Measurements from ENCODE around the gene TRIB2.

The TRIB2 gene

DNA sequence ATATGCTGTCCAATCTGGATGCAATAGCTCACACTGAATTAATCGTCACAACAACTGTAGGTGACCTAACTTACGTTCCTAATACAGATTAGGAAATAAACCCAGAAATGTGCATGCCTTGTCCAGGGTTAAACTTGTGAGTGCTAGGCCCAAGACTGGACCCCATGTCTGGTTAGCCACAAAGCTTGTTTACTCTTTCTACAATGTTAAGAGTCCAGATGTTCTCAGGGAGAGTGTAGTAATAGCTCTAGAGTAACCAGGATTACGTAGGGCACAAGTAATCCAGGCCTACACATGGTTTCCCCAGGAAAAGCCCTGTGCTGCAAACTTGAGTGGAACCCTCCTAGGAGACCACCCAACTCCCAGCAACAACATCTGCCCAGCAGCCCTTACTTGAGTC lies 26.2 kb downstream of the TRIB2 start:
- no peak for DNase-seq (ENCODE audit: low read depth in 2 of 2)

DNA sequence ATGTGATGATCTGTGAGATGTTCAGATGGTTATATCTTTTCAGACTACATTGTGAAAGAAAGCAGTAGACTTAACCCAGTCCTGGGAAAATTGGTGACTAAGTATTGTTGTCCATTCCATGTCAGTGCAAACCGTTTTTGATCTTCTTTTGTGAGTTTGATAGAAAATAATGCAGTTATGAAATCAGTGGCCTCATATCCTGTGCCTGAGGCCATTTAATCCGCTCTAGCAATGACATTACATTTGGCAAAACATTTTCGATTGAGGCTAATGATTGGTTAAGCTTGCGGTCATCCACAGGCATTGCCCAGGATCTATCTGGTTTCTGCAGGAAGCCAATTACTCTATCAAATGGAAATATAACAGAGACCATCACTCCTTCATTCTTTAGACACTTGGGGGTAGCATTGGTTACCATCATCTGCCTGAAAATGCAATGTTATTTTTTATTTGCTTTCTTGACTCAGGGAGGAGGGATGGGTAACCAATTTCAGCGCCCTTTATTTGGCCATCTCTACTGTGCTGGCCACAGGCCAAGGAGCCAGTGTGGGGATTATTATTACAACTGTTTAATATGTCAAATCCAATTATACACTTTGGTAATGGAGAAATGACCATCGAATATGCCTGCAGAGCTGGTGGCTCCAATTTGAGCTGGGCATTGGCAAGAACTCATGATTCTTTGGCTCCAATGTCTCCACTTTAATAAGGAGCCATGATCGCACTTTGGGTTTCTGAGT lies 33.6 kb downstream of the TRIB2 start:
- no peak for DNase-seq (ENCODE audit: low read depth in 2 of 2)

- no peak for DNase-seq (ENCODE audit: low read depth in 2 of 2)
Measured at GRCh38 chr2:12754643-12755042, 37.9 kb downstream of the TRIB2 start.

DNA sequence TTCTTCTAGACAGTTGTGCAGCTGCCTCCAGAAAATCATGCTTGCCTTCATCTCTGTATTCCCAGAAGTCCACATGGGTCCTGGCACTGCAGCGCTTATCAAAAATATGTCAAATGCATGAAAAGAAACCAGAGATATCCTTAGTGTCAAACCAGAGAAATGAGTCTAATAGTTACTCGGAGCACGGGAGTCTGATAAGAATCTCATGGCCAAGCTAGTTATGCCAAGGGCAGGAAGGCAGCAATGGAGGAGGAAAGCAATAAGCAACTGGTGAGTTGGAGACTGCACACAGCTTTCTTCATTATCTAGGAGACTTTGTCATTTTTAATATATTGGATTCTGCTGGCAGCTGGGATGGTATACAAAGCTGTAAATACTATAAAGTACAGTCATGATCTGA lies 38.6 kb downstream of the TRIB2 start:
- DNase-seq (ENCODE audit: low read depth in 2 of 2): no peak

DNA sequence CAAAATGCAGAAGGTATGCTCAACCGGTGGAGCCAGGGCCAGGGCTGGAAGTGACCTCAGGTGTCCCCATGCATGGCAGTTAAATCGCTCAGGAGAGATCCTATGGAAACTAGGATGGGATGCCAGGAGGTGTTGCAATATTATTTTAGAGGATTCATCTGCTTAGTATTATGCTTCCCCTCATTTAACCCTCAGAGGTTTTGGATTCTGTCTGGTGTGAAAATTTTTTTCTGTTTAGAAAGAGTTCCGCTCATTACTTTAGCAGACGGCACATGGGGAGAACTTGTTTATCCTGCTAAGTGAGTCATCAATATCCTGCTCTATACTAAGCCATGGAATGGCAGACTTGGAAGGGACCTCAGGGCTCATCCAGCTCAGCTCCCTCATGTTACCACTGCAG lies 42.5 kb downstream of the TRIB2 start:
- no peak for DNase-seq (ENCODE audit: low read depth in 2 of 2)

DNA sequence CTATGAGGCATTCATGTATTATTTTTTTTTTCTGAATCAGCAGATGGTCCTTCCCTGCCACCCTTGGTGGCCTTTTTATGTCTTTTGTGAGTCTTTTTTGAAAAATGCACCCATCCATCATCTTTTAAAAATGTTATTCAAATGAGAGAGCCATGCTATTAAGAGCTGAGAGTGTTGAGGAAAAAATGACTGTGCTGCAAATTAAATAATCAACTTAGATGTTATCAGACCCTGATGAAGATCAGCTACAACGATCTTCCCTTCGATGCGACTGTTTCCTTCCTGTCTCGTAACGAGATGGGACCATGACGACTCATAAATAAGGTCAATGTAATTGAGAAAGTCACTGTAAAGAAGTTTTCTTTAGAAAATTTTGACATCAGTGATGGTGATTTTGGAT lies 44.4 kb downstream of the TRIB2 start:
- DNase-seq (ENCODE audit: low read depth in 2 of 2): no peak

DNA sequence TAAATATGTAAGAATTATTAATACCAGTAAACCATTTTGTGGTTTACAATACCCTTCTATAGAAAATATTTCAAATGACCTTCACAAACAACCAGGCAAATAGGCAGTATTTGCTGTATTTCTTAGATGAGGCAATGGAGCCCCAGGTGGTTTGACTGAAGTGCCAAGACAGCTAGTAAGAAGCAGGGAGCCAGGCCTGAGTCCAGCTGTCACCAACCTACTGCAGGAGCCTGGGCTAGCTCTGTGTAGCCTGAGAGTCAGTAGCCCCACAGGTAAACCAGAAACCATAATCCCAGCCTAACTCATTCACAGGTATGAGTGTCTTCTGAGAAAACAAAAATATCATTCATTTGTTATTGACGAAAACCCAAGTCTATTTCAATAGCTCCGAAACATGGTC lies 45.6 kb downstream of the TRIB2 start:
- DNase-seq (ENCODE audit: low read depth in 2 of 2): no peak

- DNase-seq (ENCODE audit: low read depth in 2 of 2): no peak
Measured at GRCh38 chr2:12762976-12763375, 46.2 kb downstream of the TRIB2 start.

GRCh38 chr2:12763486-12763885 lies 46.8 kb downstream of the TRIB2 start:
- DNase-seq (ENCODE audit: low read depth in 2 of 2): no peak

DNA sequence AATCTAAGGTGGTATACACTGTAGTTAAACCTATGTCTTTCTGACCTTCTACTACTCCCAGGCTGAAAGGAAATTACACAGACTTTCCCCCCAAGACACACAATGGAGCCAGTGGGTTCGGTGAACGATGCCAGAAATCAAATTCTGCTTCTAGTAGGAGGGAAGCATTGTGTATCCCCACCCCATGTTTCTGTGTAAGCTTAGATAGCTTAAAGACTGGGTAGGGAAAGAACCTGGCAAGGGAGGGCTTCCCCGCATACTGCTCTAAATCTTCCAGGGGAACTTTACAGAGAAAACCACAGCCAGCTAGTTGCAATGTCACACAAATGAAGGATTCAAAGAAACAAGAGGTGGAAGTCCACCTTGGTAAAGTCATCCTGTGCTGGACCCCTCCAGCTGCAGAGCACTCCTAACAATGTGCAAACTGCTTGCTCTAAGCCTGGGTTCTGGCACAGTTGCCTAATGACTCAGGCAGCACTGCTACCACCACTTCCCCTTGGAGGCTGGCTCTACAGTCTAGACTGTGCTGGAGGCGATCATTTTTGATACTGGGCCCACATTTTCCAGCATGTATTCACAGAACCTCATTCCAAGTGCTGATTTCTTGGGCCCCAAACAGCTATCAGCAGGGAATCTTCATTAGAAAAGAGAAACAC lies 47.5 kb downstream of the TRIB2 start:
- DNase-seq (ENCODE audit: low read depth in 2 of 2): no peak

DNA sequence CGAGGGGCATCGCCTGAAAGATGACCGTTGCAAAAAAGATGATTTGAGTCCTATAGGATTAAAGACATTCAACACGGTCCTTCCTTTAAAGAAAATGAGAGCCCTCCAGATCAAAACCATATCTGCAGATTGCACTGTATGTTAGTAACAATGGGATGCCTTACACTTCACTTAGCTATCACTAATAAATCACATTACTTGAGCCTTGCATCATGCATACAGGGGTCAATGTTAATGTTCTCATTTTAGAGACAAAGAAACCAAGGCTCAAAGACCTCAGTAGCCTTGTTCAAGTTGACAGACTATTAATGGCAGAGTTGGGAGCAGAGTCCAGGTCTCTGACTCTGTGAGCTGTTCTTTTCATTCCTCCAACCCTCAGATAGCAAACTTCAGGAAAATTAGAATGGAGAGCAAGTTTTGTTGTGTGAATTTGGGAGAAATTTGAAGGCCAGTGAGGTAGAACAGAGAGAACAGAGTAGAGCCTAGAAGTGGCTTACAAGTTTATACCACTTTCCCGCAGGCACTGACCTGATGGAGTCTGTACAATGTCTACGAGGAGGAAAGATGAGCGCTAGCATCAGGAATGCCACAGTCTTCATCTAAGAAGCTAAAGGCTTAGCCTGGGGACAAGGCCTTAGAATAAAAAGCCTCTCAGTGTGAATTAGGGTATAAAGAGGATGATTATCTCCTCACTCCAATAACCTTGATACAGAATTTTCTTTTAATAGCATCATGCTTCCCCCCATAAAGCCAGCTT lies 48.3 kb downstream of the TRIB2 start:
- DNase-seq (ENCODE audit: low read depth in 2 of 2): no peak

- DNase-seq (ENCODE audit: low read depth in 2 of 2): no peak
Measured at GRCh38 chr2:12766421-12766879, 49.7 kb downstream of the TRIB2 start.

DNA sequence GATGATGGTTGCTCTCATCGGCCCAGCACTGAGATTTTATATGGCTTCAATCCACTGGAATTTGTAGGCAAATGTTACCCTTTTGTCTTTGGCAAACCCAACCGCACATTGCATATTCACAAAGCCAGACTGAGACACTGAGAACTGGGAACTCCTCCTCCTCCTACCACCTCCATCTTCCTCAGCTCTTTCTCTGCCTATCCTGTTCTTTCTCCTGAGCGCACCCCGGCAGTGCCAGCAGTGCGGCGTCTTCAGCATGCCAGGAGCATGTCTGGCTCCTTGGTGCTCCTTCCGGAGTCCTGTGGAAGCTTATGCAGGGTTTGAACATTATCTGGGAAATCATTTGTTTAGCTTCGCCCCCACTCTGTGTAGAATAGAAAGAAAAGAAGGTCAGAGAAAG lies 50.8 kb downstream of the TRIB2 start:
- no peak for DNase-seq (ENCODE audit: low read depth in 2 of 2)

DNA sequence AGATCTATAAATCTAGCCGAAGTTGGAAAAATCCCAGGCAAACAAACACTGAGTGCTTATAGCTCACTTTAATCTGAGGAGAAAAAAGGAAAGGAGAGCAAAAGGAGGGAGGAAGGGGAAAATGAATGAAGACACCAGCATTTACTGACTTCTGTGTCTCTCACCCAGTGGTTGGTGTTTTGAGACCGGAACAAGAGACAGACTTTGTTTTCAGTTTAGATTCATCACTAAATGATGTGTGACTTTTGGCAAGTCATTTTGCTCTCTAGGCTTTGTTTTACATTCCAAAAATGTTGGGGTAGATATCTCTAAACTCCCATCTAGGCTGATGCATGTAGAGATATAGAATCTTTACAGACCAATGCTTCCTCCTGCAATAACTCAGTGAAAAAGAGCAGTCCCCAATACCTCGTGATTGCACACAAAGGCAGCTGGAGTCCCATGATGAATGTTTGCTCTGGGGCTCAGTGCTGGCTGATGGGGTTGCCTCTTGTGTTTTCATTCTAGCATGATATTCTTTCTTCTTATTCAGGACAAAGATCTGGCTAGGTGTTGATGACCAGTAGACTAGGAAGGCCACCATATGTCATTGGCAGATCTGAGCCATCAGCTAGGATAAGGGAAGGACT lies 51.4 kb downstream of the TRIB2 start:
- no peak for DNase-seq (ENCODE audit: low read depth in 2 of 2)

GRCh38 chr2:12769492-12770105 lies 52.9 kb downstream of the TRIB2 start:
- DNase-seq (ENCODE audit: low read depth in 2 of 2): no peak

DNA sequence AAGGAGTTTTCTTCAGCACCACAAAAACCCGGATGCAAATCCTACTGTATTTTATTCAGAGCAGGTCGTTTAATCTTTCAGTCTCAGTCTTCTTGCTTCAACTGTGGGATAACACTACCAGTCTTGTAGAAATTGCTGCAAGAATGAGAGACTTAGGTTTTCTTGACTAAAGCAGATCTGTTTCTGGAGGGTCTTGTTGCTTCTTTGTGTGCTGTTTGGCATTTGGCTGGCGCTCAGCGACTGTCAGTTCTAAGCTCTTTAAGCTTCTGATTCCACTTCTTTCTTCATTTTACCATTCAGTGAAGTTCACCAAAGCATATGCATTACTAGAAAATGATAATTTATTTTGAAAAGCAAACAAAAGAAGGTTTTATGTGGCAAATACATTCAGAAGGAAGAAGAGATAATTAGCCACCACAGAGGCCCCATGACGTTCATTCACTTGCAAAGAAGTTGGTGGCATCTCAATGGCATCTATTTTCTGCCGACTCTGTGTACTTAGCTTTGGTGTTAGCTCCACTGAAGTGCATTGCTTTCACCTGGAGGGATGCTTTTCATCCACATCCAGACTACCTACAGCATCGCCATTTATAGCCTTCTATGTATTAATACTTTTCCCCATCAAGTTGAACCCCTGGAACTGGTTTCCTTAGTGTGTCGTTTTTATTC lies 53.7 kb downstream of the TRIB2 start:
- DNase-seq (ENCODE audit: low read depth in 2 of 2): no peak

- DNase-seq (ENCODE audit: low read depth in 2 of 2): no peak
Measured at GRCh38 chr2:12771154-12771553, 54.4 kb downstream of the TRIB2 start.

DNA sequence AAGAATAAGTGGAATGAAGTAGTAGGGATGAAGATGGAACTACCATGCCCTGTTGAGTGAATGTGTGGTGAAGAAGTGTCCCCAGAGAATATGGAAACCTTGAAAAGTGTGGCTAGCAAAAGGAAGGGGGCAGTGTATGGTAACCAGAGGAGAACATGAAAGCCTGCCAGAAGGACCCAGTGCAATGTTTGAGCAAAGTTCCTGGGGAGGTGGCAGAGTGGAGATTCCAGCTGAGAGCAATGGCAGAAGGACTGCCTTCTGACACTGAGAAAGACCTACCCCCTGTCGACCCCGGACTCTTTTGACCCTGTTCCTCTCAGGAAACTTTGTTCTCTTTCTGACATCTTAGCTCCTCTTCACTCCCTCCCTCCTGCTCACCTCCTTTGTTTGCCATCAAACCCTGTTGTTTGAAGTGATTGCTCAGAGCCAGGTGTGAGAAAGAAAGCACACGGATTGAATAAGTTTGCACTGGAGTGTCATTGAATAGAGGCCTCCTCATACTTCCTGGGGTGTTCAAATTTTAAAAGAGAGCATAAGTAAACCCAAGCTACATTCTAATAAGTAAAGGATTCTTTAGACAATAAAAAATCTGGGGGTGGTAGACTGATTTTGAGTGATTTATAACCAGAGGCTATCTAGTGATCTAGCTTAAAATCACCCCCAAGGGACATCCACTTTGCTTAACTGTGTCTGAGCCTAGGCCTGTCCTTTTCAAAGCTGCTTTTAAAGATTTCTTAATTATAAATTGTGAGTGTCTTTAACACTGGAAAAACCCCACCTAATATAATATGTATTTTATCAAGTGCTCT lies 57.1 kb downstream of the TRIB2 start:
- no peak for DNase-seq (ENCODE audit: low read depth in 2 of 2)

DNA sequence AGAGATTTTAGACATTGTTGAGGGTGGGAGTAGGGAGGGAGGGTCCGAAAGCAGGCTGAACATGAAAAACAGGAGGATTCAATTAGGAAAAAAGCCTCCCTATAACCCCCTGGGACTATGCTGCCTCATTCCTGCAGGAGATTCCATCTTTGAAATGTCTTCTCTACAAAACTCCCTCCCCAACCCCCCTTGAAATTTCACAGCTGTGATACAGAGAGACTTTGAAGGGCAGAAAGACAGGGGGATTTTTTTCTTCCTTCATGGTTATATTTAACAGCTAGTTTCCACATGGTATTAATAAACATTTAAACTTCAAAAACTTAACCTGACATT lies 57.6 kb downstream of the TRIB2 start:
- no peak for DNase-seq (ENCODE audit: low read depth in 2 of 2)

DNA sequence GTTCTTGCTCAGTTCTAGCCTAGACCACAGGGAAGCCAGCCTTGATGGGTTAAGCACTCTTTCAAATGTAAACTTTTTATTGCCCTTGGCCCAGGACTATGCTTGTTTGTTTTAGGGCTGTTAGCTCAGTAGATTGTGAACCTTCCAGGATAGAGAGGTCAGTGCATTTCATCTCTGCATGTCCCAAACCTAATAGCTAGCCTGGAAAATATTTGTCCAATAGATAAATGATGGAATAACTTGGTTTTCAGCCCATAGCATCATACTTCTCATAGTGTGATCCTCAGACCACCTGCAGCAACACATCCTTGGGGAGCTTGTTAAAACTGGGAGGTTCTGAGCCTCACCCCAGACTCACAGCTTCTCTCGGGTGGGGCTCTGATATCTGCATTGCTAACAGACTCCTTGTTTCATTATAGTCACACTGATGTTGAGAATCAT lies 59.8 kb downstream of the TRIB2 start:
- DNase-seq (ENCODE audit: low read depth in 2 of 2): no peak

DNA sequence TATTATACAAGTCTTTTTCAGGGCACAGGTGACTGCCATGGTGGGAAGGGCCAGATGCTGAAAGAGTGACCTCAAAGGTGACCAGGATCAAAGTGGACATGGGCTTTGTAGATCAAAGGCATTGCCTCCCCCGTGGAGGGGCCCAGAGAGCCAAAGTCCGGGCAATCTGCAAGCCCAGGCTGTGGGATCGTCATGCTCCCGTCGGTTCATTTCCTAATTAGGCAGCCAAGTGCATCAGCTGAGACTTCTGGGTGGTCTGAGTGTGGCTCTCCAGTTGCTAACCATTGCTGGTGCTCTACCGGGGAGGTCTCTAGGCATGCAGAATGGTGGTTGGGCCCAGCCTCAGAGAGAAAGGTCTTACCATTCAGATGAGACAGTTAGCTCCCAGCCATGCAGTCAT lies 61.6 kb downstream of the TRIB2 start:
- no peak for DNase-seq (ENCODE audit: low read depth in 2 of 2)
